GM12801 (cell line): Measurements from ENCODE around the gene MINDY4.

Experiments used
- TF ChIP-seq, protein P1 (sequence below): IDR thresholded peaks from one replicate; pipeline ENCODE4 v1.5.1; 2011; ENCODE audit warnings: control low read depth; ENCODE audit not compliant: insufficient read length; ENCODE audit errors: extremely low read depth

Gene MINDY4

GRCh38 chr7:30836991-30837390 lies 65.8 kb downstream of the MINDY4 start:
- TF ChIP-seq, protein P1, sequence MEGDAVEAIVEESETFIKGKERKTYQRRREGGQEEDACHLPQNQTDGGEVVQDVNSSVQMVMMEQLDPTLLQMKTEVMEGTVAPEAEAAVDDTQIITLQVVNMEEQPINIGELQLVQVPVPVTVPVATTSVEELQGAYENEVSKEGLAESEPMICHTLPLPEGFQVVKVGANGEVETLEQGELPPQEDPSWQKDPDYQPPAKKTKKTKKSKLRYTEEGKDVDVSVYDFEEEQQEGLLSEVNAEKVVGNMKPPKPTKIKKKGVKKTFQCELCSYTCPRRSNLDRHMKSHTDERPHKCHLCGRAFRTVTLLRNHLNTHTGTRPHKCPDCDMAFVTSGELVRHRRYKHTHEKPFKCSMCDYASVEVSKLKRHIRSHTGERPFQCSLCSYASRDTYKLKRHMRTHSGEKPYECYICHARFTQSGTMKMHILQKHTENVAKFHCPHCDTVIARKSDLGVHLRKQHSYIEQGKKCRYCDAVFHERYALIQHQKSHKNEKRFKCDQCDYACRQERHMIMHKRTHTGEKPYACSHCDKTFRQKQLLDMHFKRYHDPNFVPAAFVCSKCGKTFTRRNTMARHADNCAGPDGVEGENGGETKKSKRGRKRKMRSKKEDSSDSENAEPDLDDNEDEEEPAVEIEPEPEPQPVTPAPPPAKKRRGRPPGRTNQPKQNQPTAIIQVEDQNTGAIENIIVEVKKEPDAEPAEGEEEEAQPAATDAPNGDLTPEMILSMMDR, result no peak

GRCh38 chr7:30837581-30837980 lies 66.4 kb downstream of the MINDY4 start:
- TF ChIP-seq, protein P1, result no peak

DNA sequence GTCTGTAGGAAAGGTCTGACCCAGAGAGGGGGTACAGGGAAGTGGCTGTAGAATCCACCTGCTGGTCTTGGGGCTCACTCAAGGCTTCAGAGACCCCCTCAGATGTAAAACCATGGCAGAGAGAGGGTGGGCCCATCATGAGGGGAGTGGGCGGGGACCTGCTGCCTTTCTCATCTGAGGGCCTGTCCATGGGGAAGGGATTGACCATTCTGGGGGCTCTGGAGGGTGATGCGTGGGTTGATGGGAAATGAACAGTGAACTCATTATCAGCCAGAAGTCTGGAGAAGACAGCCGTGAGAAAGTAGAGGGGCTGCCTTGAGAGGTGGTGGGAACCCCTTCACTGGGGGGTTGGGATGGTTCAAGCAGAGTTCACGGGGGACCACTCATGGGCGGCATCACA lies 66.8 kb downstream of the MINDY4 start:
- TF ChIP-seq, protein P1, result no peak

DNA sequence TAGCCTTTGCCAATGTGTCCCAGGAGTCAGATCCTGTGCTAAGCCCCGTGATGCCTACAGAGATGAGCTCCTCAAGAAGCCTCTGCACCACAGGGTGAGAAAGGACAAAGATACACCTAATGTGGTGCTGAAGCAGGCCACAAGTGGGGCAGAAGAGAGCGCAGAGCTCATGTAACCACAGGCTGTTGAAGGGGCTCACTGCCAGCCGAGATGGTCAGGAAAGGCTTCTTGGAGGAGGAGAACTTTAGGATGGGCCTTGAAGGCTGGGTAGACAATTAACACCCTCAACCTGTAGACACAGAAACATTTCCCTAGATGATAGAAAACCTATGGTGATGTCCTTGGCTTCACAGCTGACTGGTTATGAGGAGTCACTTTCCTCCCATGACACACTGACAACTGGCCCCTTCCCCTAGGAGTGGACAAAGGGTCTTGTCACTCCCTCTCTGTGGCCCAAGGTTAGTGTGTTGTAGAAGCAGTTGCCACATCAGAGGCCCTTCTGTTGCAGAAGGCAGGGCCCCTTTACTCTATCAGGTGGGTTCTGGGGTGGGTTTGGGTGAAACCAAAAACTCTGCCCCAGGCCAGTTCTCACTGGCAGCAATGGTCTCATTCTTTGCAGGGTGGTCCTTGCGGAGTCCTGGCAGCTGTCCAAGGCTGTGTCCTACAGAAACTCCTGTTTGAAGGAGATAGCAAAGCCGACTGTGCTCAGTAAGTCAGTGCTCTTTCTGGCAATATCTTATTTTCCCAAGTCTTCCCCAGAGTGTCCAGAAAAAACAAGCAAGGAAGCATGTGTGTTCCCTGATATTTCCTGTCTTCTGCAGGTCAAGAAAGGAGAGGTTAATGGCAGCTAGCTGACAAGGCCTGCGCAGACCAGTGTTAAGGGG lies 69.2 kb downstream of the MINDY4 start:
- TF ChIP-seq, protein P1, result no peak

GRCh38 chr7:30841025-30841735 lies 70.0 kb downstream of the MINDY4 start:
- TF ChIP-seq, protein P1, result no peak

DNA sequence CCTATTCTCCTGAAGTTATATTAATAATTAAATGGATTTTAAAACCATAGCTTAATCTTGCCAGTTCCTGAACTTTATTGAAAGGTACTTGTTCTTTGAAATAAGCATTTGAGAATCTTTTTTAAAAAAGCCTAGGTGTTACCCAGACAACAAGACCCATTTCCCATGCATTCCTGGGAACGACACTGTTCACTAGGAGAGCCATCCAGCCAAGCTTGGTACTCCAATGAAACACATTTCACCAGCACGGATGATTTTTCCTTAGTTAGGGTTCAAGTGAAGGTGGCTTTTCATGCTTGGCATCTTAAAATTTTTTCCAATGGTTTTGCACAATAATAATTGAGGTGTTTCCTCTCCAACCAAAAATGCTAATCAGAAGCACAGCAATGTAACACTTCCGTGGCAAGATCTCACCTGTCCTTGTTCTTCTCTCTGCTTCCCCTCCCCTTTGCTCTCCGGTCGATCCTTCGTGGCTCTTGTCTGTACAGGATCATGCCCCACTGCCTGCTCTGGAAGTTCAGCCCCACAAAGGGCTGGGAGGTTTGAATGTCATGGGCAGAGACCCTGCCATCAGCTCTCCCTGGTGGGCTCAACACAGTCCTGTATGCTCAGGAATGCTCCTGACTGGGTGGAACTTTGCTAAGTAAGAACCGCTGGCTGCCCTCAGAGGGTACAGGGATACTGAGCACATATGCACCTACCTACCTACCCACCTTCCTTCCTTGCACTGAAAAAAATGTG lies 70.8 kb downstream of the MINDY4 start:
- TF ChIP-seq, protein P1, result no peak
